GM18907 (cell line): ENCODE measurements around the gene SLC36A1.
"Not testable (repeated sequence)": the region's sequence is repeated elsewhere in the genome, so short reads cannot be mapped to it uniquely, and the experiment has no call there.

Source experiments
- ATAC-seq: cut with Tn5 transposase; IDR thresholded peaks from one replicate; pipeline ENCODE4 v1.9.1; 2021; ENCODE audit warnings: mild to moderate bottlenecking, moderate library complexity; ENCODE audit not compliant: unreplicated experiment

SLC36A1 gene

DNA sequence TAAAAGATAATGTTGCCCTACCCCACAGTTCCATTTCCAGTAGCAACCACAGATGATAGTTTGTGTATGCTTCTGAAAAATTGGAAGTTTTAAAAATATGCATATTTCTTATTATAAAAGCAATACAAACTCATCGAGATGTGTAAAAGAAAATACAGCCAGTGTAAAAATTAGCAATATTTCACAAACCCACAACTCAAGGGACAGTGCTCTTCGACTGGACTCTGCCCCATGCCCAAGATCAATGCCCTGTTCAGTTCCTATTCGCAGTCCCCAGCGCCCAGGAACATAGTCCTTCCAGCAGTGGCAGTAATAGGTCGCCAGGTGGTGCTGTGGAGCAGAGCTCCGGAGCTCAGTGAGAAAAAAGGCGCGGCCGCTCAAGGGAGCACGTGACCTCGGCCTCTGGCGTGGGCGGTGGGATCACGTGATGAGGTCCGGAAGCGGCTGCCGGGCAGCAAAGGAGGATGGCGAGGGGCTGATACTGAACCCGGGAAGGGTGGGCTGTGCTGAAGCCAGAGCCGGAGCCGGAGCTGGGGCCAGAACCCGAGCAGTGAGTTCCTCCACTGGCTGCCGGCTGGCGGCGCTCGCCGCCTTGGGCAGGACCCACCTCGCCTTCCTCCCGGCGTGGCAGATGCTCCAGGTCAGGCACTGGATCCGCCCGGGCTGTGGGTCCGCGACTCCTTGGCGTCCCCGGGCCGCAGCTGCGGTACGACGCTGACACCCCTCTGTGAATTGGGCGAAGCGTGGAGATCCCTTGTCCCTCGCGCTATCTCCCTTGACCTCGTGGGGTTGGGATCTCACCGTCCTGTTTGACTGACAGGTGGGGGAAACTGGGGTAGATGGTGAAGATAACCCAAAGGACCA, at the start of gene SLC36A1:
Gene SLC36A1, plus strand, starts transcription at position 430 of the 864 bp plus-strand sequence. CDS start 11,190 bp downstream, outside the sequence.
- peak; percentile 87 for ATAC-seq

GRCh38 chr5:151405334-151406160, 41.9 kb upstream of the SLC36A1 start:
- ATAC-seq = no peak

DNA sequence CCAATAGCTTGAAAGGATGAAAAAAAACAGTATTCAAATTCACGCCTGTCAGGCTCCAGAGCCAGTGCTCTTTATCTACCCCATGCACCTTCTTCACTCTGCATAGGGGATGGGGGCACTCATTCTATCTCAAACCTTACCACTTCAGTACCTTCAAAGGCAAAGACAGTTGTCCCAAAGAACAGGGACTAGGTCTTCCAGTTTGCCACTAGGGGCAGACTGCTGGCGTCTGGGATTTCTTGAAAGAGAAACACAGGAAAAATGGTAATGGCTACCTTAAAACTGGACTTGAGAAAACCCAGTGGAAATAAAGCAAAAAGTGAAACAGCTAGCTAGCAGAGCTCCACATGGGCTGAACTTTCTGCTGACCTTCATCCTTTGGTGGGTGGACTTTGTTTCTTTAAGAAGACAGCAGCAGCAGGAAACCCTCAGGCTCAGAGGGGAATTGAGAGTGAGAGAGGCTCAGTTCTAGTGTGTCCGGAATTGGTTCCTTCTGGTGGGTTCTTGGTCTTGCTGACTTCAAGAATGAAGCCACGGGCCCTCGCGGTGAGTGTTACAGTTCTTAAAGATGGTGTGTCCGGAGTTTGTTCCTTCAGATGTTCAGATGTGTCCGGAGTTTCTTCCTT, 41.0 kb upstream of the SLC36A1 start:
- ATAC-seq = no peak

GRCh38 chr5:151408591-151409230, 38.7 kb upstream of the SLC36A1 start:
- ATAC-seq = no peak

- no peak for ATAC-seq
Measured at GRCh38 chr5:151413800-151414199, 33.6 kb upstream of the SLC36A1 start.

DNA sequence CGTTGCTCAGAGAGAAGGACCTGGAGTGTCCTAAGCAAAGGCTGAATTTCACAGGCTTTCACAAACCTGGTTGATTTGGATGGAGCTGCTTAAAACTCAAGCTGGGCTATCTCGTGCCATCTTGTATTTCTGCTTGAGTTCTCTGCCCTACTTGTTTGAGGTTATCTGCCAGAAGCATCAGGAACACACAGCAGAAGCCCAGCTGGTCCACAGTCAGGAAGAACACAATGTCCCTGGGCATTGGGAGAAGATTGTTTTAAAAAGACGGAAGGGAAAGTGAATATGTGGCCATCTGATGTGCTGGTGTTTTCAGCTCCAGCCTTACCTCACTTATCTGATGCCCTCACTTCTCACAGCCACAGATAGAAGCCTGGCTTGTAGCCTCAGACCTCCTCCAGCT, 32.9 kb upstream of the SLC36A1 start:
- ATAC-seq = no peak

DNA sequence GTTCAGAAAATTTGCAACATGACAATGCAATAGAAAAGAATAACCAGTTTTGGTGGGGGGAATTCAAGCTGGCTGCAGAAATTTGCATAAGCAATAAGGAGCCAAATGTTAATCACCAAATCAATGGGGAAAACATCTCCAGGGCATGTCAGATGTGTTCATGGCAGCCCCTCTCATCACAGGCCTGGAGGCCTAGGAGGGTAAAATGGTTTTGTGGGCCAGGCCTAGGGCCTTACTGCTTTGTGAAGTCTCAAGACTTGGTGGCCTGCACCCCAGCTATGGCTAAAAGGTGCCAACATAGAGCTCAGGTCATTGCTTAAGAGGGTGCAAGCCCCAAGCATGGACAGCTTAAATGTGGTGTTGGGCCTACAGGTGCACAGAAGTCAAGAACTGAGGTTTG, 29.7 kb upstream of the SLC36A1 start:
- ATAC-seq = no peak

DNA sequence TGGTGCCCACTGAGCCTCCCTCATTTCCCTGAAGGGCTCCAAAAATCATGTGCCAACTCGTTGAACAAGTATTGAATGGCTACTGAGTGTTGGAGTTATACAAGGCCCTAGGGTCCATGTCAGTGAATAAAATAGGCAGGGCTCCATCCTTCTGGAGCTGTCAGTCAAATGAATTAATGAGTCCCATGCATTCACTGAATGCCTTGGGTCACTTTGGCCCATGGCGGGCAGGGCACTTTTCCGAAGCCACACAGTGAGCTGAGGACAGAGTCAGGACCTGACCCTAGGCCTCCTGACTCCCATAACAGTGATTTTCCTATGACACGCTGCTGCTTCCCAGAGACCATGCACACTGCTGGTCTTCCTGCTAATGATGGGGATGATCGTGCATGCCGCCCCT, 27.3 kb upstream of the SLC36A1 start:
- no peak for ATAC-seq

- no peak for ATAC-seq
Measured at GRCh38 chr5:151424892-151425523, 22.4 kb upstream of the SLC36A1 start.

DNA sequence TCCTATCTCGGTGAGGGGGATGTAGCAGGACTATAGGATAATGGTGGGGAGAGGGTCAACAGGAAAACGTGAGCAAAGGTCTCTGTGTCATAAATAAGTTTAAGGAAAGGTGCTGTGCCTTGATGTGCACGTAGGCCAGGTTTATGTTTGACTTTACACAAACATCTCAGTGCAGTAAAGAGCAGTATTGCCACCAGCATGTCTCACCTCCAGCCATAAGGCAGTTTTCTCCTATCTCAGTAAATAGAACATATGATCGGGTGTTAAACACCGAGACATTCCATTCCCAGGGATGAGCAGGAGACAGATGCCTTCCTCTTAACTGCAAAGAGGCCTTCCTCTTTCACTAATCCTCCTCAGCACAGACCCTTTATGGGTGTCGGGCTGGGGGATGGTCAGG, 21.1 kb upstream of the SLC36A1 start:
- not testable (repeated sequence) for ATAC-seq

- ATAC-seq = peak; percentile 95
Measured at GRCh38 chr5:151427258-151427657, 20.1 kb upstream of the SLC36A1 start.

DNA sequence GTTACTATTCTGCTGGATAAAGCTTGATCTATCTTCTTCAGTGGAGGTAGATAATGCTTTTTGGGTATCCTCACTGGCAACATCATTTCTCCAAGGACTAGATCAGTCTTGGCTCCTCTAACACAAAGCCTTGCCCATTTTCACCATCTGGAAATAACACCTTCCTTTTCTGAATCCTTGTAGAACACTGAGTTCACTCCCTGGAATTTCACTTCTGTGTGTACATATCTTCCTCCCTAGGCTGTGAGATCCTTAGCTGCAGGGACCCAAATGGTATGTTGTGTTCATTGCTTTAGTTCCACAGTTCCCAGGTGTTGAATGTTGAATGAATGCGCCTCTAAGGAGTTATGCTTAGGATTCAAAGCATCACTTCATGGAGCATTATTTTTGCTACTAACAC, 16.7 kb upstream of the SLC36A1 start:
- ATAC-seq = no peak

- ATAC-seq = no peak
Measured at GRCh38 chr5:151431666-151432065, 15.7 kb upstream of the SLC36A1 start.

DNA sequence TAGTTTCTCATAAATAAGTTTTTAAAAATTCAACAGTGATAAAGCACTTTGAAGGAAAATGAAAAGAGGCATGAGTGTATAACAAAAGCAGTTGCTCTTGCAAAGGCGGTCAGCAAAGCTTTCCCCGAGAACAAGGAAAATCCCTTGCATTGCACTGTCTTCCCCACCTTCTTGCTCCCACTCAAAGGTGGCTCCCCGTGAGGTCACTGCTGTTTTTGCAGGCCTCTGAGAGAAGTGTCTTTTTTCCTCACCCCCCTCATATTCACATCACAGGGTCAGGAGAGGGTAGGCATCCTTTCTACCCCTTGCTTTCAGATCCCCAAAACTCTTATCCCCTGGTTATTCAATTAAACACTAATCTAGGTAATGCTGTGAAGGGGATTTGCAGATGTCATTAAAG, 15.2 kb upstream of the SLC36A1 start:
- ATAC-seq = no peak

DNA sequence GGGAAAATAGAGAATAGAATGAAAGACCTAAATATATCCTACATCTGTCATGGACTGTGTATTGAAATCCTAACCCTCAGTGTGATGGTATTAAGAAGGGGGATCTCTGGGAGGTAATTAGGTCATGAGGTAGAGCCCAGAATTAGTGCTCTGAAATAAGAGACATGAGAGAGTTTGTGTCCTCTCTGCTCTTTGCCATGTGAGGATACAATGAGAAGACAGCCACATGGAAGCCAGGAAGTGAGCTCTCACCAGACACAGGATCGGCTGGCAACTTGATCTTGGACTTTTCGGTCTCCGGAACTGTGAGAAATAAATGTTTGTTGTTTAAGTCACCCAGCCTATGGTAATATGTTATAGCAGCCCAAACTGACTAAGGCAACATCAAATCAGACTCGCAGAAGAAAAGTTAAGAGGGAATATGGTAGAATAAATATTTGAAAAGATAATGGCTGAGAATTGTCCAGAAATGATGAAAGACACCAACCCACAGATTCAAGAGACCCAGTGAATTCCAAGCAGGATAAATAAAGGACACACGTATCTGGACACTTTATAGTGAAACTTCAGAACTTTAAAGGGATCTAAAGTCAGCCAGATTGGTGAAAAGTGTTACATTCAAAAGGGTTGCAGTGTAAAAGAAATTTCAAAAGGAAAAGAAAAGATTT, 12.7 kb upstream of the SLC36A1 start:
- no peak for ATAC-seq

DNA sequence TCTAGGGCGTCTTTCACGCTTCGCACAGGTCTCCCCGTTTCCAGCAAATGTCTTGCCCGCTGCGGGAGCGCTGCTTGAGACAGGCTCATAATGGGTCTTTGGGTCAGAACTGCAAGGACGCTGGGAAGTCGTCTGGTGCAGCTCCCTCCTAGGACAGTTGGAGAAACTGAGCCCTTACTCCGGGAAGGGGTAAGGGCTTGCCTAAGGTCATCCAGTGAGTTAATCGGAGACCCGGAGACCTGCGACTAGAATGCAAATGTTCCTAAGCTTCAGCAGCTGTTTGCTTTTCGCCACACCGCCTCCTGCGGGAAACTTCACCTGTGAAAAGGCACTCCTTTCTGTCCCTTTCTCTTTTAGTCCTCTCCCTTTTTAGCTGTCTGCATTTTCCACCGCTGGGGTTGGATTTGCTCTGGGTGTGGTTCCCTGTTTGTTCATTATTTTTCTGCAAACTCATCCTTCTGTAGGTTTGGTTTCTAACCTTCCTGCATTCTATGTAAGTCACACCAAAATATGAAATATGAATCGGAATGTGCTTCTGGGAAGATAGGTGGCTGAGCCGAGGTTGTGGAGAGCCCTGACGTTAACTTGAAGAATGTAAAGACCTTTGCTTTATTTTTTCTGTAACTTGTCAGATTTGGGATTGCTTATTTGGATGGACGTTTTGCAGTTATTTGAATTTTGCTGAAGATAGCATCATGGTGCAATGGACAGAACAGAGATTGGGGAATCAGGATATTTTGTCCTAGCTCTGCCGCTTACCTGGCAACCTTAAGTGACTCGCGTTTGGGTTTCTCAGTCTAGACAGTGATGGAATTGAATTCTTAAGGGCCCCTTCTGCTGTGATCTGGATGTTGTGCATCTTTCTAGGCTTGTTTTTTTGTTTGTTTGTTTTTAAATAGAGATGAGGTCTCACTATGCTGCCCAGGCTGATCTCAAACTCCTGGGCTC, 909 bp downstream of the SLC36A1 start:
- peak; percentile 8 for ATAC-seq

GRCh38 chr5:151449297-151449696, 1.9 kb downstream of the SLC36A1 start:
- ATAC-seq = no peak

GRCh38 chr5:151449839-151450238, 2.4 kb downstream of the SLC36A1 start:
- ATAC-seq = no peak

DNA sequence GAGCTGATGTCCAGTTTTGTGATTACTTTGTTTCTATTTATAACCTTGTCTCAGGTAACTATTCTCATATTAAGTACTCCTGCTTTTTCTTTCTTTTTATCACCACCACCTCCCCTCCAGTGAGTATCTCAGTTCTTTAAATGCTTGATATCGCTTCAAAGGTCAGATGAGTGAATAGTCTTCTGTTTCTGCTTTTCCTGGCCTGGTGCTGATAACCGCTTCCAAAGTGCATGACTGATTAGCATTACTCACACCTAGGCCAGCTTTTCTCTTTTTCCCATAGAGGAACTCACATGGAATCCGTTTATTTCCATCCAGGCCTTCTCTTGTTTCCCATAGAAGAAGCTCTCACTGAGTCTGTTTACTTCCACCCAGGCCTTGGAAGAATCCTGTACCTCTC, 3.2 kb downstream of the SLC36A1 start:
- no peak for ATAC-seq
